Ishikawa (cell line): Measurements from ENCODE around the gene SLC7A14.

Experiments
- EP300 ChIP-seq: IDR thresholded peaks from 2 replicates; pipeline ENCODE4 v1.6.1; 2012; ENCODE audit warnings: borderline replicate concordance
- FOXM1 ChIP-seq: IDR thresholded peaks from 2 replicates; pipeline ENCODE4 v1.6.1; 2012; ENCODE audit warnings: low read depth, borderline replicate concordance
- TAF1 ChIP-seq: IDR thresholded peaks from 2 replicates; pipeline ENCODE4 v1.6.1; 2012; ENCODE audit warnings: low read depth, mild to moderate bottlenecking
- TCF12 ChIP-seq: IDR thresholded peaks from 2 replicates; pipeline ENCODE4 v1.6.1; 2012; ENCODE audit warnings: low read depth
- TEAD4 ChIP-seq: IDR thresholded peaks from 2 replicates; pipeline ENCODE4 v1.6.1; 2012
- TF ChIP-seq, protein P1 (sequence below): IDR thresholded peaks from 2 replicates; pipeline ENCODE4 v1.6.1; 2012
- TF ChIP-seq, protein P2 (sequence below): IDR thresholded peaks from 2 replicates; pipeline ENCODE4 v1.6.1; 2012; ENCODE audit warnings: low read depth, mild to moderate bottlenecking

DNA sequence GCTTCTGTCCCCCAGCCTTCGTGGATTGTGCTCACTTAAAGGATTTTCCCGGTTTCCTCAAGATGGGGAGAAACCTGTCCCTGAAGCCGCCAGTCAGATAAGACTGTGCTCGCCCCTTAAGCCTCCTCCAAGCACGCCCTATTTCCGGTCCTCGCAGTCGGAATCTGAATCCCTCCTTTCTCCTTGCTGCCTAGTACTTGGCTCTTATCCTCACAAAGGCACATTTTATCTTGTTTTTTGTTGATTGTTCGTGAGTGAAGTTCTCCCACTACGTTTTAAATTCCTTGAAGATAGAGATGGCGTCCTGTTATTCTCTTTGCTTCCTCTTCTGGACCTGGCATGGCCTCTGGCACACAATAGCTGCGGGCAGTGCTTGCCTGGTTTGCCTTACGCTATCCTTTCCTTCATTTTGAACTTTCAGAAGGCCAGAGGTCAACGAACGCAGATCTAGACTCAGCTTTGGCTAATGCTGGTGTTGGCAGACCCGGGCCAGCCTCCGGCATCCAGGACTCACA lies 165.5 kb downstream of the SLC7A14 start:
- TF ChIP-seq, protein P1, sequence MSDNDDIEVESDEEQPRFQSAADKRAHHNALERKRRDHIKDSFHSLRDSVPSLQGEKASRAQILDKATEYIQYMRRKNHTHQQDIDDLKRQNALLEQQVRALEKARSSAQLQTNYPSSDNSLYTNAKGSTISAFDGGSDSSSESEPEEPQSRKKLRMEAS = no peak
- TF ChIP-seq TEAD4 (no peak), FOXM1 (no peak), TAF1 (no peak), TCF12 (no peak), EP300 (no peak)
- TF ChIP-seq, protein P2, sequence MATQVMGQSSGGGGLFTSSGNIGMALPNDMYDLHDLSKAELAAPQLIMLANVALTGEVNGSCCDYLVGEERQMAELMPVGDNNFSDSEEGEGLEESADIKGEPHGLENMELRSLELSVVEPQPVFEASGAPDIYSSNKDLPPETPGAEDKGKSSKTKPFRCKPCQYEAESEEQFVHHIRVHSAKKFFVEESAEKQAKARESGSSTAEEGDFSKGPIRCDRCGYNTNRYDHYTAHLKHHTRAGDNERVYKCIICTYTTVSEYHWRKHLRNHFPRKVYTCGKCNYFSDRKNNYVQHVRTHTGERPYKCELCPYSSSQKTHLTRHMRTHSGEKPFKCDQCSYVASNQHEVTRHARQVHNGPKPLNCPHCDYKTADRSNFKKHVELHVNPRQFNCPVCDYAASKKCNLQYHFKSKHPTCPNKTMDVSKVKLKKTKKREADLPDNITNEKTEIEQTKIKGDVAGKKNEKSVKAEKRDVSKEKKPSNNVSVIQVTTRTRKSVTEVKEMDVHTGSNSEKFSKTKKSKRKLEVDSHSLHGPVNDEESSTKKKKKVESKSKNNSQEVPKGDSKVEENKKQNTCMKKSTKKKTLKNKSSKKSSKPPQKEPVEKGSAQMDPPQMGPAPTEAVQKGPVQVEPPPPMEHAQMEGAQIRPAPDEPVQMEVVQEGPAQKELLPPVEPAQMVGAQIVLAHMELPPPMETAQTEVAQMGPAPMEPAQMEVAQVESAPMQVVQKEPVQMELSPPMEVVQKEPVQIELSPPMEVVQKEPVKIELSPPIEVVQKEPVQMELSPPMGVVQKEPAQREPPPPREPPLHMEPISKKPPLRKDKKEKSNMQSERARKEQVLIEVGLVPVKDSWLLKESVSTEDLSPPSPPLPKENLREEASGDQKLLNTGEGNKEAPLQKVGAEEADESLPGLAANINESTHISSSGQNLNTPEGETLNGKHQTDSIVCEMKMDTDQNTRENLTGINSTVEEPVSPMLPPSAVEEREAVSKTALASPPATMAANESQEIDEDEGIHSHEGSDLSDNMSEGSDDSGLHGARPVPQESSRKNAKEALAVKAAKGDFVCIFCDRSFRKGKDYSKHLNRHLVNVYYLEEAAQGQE = no peak
